GM13977 (cell line): Measurements from ENCODE around the gene PPFIA1.
"Not testable (repeated sequence)": the region's sequence is repeated elsewhere in the genome, so short reads cannot be mapped to it uniquely, and the experiment has no call there.

ENCODE experiments used
- DNase-seq: peaks from one replicate; pipeline ENCODE4 v3.0.0; 2012; ENCODE audit warnings: low spot score
- in situ Hi-C: fragments of 300-500 bp; cut with MboI; formaldehyde crosslinking; loops from one replicate; pipeline ENCODE4 v1.12.0; 2022; ENCODE audit warnings: low sequenced_read_pairs, low pct_unique_long_range_greater_than_20kb, mixed read lengths, inconsistent platforms; ENCODE audit not compliant: unreplicated experiment
- TF ChIP-seq, protein P1 (sequence below): IDR thresholded peaks from 2 replicates; pipeline ENCODE4 v1.5.1; 2012; ENCODE audit warnings: mild to moderate bottlenecking, control low read depth; ENCODE audit not compliant: insufficient read depth; ENCODE audit errors: extremely low read depth, missing control alignments

The PPFIA1 gene

DNA sequence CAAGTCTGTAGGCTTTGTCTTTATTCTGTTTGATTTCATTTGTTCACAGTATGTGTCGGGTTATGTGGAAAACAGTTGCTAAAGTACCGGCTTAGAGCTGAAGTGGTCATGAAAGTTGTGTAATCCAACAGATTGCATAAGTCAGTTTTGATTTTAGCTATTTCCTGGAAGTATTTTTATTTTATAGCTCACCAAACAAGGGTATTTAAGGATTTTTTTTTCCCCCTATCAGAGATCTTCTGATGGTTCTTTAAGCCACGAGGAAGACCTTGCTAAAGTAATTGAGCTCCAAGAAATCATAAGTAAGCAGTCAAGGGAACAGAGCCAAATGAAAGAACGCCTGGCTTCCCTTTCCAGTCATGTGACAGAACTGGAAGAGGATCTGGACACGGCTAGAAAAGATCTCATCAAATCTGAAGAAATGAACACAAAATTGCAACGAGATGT is 55.9 kb downstream of the PPFIA1 start:
- no peak for DNase-seq
- TF ChIP-seq, protein P1, sequence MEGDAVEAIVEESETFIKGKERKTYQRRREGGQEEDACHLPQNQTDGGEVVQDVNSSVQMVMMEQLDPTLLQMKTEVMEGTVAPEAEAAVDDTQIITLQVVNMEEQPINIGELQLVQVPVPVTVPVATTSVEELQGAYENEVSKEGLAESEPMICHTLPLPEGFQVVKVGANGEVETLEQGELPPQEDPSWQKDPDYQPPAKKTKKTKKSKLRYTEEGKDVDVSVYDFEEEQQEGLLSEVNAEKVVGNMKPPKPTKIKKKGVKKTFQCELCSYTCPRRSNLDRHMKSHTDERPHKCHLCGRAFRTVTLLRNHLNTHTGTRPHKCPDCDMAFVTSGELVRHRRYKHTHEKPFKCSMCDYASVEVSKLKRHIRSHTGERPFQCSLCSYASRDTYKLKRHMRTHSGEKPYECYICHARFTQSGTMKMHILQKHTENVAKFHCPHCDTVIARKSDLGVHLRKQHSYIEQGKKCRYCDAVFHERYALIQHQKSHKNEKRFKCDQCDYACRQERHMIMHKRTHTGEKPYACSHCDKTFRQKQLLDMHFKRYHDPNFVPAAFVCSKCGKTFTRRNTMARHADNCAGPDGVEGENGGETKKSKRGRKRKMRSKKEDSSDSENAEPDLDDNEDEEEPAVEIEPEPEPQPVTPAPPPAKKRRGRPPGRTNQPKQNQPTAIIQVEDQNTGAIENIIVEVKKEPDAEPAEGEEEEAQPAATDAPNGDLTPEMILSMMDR = no peak
- in situ Hi-C loops = no loop called here

DNA sequence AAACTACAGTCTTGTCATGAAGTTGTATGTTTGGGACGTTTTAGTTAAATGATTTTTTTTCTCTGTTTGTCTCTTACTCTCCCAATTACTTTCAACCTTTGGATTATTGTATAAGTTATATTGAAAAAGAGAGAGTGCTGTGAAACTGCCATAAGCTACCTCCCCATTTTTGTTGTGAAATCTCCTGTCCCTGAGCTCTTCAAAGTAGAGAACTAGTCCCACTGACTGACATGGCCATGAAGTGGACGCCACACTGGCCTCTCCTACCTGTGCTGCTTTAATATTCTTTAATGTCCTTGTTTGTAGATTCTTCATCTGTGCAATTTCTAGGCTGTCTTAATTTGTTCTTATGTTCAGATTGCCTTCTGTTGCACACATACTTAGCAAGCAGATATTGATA is 56.3 kb downstream of the PPFIA1 start:
- no peak for DNase-seq
- TF ChIP-seq, protein P1 = no peak
- in situ Hi-C loops = no loop called here

DNA sequence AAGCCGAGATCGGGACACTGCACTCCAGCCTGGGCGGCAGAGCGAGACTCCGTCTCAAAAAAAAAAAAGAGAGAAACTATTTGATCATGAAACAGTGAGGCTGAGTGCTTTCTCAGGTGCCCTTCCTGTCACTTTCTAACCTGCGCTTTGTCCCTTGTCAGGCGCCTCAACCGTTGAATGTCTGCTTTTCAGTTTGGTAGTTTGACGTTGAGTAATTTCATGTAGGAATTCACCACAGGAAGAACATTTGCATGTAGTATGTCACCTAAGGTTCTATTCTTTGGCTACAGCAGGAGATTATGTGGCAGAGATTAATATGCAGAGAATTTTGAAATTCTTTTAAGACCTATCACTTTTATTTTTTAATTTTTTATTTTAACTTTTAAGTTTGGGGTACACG is 57.2 kb downstream of the PPFIA1 start:
- in situ Hi-C loops = no loop called here
- TF ChIP-seq, protein P1 = no peak
- peak; percentile 55 for DNase-seq

DNA sequence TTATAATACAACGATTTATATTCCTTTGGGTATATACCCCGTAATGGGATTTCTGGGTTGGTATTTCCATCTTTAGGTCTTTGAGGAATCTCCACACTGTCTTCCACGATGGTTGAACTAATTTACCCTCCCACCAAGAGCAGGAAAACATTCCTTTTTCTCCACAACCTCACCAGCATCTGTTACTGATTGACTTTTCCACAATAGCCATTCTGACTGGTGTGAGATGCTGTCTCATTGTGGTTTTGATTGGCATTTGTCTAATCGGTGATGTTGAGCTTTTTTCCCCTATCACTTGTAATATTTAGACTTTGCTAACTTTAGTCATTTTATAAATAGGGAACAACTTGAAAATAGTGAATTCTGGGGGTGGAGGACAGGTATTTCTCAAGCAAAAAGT is 58.1 kb downstream of the PPFIA1 start:
- TF ChIP-seq, protein P1 = no peak
- DNase-seq = no peak
- in situ Hi-C loops = no loop called here

GRCh38 chr11:70331320-70331843 is 60.9 kb downstream of the PPFIA1 start:
- in situ Hi-C loops, DNase-seq: not testable (repeated sequence)

DNA sequence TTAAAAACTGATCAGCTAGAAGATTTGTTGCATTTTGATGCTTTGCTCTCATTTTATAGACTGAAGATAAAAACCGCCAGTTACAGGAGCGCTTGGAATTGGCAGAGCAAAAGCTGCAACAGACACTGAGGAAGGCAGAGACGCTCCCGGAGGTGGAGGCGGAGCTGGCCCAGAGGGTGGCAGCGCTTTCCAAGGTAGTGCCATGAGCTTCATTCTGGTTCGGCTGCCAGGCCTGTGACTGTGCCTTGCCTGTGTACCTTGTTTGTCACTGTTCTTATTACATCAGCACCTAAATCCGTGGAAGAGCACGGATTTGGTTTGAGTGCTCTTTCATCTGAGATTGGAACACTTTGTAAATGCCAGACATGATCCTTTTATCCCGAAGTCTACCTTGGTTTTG is 61.4 kb downstream of the PPFIA1 start:
- TF ChIP-seq, protein P1 = no peak
- no peak for DNase-seq
- in situ Hi-C loops = no loop called here

DNA sequence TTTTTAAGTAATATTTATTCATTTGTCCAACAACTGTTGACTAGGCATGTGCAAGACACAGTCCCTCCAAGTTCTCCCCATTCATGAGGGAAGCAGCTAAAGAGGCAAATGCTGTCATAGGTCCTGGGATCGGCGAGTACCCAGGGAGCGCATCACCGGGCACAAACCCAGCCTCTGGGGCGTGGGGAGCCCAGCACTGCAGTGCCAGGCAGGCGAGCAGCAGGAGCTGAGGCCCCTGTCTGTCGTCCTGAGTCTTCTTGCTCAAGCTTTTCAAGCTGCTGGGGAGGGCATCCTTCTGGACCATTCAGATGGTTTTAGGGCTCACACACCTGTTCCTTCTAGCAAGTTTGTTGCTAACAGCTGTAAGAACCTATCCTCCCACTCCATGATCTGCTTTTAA is 62.1 kb downstream of the PPFIA1 start:
- in situ Hi-C loops = no loop called here
- TF ChIP-seq, protein P1 = no peak

More for the DNA sequence above, 62.1 kb downstream of the PPFIA1 start:
- DNase-seq = no peak
